HEK293T (cell line): ENCODE measurements around the gene KDM6A.

Experiments
- FOXM1 ChIP-seq: fragments of 450-650 bp; IDR thresholded peaks from 2 replicates; pipeline ENCODE4 v1.6.1; 2017; ENCODE audit warnings: mild to moderate bottlenecking, borderline replicate concordance
- L3MBTL2 ChIP-seq: fragments of 450-650 bp; conservative IDR thresholded peaks from 2 replicates; pipeline ENCODE4 v1.6.1; 2016; ENCODE audit warnings: mild to moderate bottlenecking
- SP1 ChIP-seq: fragments of 450-650 bp; IDR thresholded peaks from 2 replicates; pipeline ENCODE4 v1.6.1; 2017
- SUZ12 ChIP-seq: fragments of 450-650 bp; IDR thresholded peaks from 2 replicates; pipeline ENCODE4 v1.6.1; 2016; ENCODE audit warnings: mild to moderate bottlenecking
- TARDBP ChIP-seq: fragments of 450-650 bp; IDR thresholded peaks from 2 replicates; pipeline ENCODE4 v1.6.1; 2016
- ZNF384 ChIP-seq: fragments of 450-650 bp; IDR thresholded peaks from 2 replicates; pipeline ENCODE4 v1.6.1; 2016

DNA sequence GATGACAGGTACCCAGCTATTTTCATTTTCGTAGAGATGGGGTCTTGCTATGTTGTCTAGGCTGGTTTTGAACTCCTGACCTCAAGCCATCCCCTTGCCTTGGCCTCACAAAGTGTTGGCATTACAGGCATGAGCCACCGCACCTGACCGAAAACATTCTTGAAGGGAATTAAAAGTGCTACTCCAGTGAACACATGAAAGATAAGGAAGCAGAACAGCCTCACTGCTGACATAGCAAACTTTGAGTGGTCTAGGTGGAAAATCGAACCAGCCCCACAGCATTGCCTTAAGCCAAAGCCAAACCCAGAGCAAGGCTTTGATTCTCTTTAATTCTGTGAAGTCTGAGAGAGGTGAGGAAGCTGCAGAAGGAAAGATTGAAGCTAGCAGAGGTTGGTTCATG, 65.1 kb downstream of the KDM6A start:
- TF ChIP-seq L3MBTL2 (no peak), FOXM1 (no peak), ZNF384 (no peak), SUZ12 (no peak), TARDBP (no peak), SP1 (no peak)
